Measurements from ENCODE around the gene RAP1GDS1. TPM values are rescaled to one million over a fixed set of nuclear protein-coding genes. Genes with fewer than 3 reads are reported as not detected.

The RAP1GDS1 gene
- 65.1 TPM for total RNA-seq

GRCh38 chr4:98260579-98261404, at the start of gene RAP1GDS1:
TSS of gene RAP1GDS1 (plus strand) at chr4:98261384. CDS start at chr4:98261566, 182 bp downstream.

Other genes with a start within 250 kb of the RAP1GDS1 start
- 1.2 TPM for gene STPG2, start 117.9 kb upstream of the RAP1GDS1 start, total RNA-seq

Measured in camera-type eye (tissue), 1 donor.